HepG2 (cell line): ENCODE data around the gene GYS1.
"Not testable (repeated sequence)": the region's sequence is repeated elsewhere in the genome, so short reads cannot be mapped to it uniquely, and the experiment has no call there.

Experiments
- CTCF ChIP-seq: sonication (generic); formaldehyde crosslinking; IDR thresholded peaks from 2 replicates; pipeline ENCODE4 v1.5.0; 2020; ENCODE audit warnings: mild to moderate bottlenecking, missing genetic modification reagents, moderate library complexity
- FOXK2 ChIP-seq: fragments of 450-650 bp; IDR thresholded peaks from 2 replicates; pipeline ENCODE4 v1.6.1; 2016
- PRDM15 ChIP-seq: sonication (generic); formaldehyde crosslinking; IDR thresholded peaks from 2 replicates; pipeline ENCODE4 v1.4.0; 2020; ENCODE audit warnings: missing genetic modification reagents
- ZNF274 ChIP-seq: sonication (generic); formaldehyde crosslinking; IDR thresholded peaks from 2 replicates; pipeline ENCODE4 v1.5.1; 2020; ENCODE audit warnings: mild to moderate bottlenecking, missing genetic modification reagents
- ZNF609 ChIP-seq: sonication (generic); formaldehyde crosslinking; IDR thresholded peaks from 2 replicates; pipeline ENCODE4 v1.4.0; 2020; ENCODE audit warnings: mild to moderate bottlenecking, missing genetic modification reagents, borderline replicate concordance

- TF ChIP-seq CTCF (CRISPR knock-in tag); ZNF274 (CRISPR knock-in tag); PRDM15 (CRISPR knock-in tag); FOXK2; ZNF609 (CRISPR knock-in tag): not testable (repeated sequence)
These were observed 46.6 kb upstream of the GYS1 start for GRCh38 chr19:49039736-49040135.
